Measurements from ENCODE around the gene ELOVL6. TPM values are rescaled to one million over a fixed set of nuclear protein-coding genes. Genes with fewer than 3 reads are reported as not detected.

The ELOVL6 gene
- total RNA-seq, 1 donor = 25.0 TPM

DNA sequence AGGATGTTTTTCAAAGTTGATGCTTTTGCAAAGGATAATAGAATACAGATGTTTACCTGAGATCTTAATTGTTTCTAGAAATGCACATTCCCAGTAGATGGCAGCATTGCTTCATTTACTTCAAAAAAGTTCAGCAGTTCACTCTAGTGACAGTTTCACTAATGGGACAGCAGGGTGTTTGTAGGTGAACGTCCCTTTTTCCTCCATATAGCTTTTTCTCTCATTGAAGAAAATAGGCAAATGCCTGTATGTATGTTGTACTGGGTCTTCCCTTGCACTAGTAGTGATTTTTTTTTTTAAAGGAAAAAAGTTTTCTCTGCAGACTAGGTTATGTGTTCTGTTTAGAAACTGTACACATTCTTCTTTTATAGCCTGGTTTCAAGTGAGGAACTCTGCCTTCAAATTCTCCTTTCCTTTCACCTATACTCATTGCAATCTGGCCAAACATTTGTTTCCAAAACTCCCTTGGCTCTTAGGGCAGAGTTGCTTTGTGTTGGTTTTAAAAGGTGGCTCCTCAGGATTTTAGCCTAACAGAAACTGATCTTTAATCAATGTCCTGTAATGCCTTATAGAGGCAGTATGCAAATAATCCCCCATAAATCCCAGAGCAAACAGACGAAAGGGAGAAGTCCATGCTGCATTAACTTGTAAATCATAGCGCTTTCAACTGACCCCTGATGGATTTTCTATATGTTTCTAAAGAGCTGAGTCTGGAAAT is 199.4 kb downstream of the ELOVL6 start:
- H3K4me3 ChIP-seq (ENCODE audit: low read depth, low read length) = no peak overlapping the region
- peak; percentile 70 for DNase-seq (ENCODE audit: low read depth)

DNA sequence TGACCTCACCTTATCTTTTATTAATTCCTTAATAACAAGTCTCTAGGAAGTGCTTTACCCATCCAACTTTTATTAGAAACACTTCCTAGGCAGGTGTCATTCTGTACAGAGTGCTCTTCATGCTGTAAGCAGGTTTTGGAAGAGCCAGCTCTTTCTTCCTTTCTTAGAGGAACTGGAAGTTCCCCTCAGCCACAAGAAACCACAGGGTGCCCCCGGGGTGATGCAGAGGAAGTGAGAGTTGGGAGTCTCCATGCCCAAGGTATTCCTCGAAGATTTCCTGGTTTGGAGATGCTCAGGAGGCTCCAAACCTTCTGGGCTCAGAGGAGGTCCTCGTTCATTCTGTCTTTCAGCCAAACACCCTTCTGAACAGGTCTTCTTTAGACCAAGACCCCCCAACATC is 201.9 kb downstream of the ELOVL6 start:
- no peak for DNase-seq (ENCODE audit: low read depth)
- H3K4me3 ChIP-seq (ENCODE audit: low read depth, low read length) = no peak overlapping the region
- TF ChIP-seq, protein P1, sequence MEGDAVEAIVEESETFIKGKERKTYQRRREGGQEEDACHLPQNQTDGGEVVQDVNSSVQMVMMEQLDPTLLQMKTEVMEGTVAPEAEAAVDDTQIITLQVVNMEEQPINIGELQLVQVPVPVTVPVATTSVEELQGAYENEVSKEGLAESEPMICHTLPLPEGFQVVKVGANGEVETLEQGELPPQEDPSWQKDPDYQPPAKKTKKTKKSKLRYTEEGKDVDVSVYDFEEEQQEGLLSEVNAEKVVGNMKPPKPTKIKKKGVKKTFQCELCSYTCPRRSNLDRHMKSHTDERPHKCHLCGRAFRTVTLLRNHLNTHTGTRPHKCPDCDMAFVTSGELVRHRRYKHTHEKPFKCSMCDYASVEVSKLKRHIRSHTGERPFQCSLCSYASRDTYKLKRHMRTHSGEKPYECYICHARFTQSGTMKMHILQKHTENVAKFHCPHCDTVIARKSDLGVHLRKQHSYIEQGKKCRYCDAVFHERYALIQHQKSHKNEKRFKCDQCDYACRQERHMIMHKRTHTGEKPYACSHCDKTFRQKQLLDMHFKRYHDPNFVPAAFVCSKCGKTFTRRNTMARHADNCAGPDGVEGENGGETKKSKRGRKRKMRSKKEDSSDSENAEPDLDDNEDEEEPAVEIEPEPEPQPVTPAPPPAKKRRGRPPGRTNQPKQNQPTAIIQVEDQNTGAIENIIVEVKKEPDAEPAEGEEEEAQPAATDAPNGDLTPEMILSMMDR (IDR thresholded peaks at IDR 0.05; ENCODE audit: insufficient read depth, low read depth, low read length) = no peak

More for the DNA sequence above, 199.4 kb downstream of the ELOVL6 start:
- TF ChIP-seq, protein P1 (IDR thresholded peaks at IDR 0.05; ENCODE audit: insufficient read depth, low read depth, low read length) = peak; percentile 71
